ENCODE results near the gene DHX57.
A peak's percentile ranks its signal among the peaks of the same experiment; 100 is the strongest.
"Not testable (repeated sequence)": the region's sequence is repeated elsewhere in the genome, so short reads cannot be mapped to it uniquely, and the experiment has no call there.

Gene DHX57

DNA sequence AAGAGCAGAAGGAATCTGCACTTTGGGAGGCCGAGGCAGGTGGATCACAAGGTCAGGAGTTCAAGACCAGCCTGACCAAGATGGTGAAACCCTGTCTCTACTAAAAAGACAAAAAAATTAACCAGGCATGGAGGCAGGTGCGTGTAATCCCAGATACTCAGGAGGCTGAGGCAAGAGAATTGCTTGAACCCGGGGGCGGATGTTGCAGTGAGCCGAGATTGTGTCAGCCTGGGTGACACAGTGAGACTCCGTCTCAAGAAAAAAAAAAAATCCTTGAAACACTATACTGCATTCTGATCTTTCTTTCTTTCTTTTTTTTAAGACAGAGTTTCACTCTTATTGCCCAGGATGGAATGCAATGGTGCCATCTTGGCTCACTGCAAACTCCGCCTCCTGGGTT is 80.7 kb downstream of the DHX57 start:
- DNase-seq, result not testable (repeated sequence)

DNA sequence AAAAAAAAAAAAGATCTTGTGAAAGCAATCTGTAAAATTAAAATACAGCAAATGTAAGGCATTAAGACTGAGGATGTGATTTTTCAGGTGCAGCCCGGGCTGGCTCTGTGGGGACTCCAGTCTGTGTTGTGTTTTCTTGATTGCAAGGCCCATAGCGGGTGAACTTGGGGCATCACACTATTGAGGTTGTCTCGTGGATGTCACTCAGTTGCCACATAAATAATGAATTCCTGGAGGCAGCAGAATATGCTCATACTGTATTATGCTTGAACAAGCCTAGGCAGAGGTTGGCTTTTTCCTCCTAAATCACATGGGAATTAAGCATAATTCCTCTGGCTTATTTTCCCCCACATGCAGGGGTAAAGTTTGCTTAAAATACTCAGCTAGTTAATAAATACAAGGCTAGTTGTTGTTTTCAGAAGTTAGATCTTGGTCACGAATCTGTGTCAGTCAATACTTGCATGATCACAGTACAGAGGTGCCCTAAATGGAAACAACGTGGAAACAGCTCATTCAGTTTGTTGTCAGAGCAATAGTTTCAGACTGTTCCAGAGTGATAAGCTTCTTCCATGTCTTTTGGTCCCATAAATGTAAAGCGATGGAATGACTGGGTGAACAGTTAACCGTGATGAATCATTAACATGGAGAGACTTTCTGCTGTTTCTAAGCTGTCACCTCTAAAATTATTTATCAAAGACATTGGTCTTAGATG is 81.3 kb downstream of the DHX57 start:
- DNase-seq, result no peak

DNA sequence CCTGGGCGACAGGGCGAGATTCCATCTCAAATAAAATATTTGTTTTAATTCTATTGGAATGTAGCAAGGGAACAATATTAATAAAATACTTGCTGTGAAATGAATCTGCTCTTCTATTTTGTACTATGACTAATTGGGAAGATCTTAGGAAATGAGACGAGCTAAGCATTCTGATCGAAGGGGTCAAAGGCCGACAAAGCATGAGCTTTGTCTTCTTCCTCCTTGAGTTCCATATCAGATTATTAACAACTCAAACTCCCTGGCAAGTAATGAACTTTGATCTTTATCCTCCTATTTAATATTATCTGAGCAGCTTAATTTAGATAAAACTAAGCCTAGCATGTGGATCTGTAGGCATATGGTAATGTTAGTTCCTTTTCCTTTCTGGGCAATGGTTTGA is 82.2 kb downstream of the DHX57 start:
- DNase-seq, result no peak

DNA sequence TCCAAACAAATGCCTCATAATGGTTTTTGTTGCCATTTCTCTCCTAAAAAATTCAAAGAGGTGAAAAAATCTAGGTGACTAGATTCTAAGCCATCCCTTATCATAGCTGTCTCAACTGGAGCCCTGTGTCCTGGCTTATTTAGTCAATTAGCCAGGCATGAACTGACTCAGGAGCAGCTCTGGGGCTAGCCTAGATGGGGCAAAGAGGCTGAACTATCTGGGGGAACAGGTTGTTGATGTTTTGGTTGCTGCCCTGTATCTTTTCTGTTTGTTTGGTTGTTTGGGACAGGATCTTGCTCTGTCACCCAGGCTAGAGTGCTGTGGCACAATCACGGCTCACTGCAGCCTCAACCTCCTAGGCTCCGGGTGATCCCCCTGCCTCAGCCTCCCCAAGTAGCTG is 83.0 kb downstream of the DHX57 start:
- no peak for DNase-seq

DNA sequence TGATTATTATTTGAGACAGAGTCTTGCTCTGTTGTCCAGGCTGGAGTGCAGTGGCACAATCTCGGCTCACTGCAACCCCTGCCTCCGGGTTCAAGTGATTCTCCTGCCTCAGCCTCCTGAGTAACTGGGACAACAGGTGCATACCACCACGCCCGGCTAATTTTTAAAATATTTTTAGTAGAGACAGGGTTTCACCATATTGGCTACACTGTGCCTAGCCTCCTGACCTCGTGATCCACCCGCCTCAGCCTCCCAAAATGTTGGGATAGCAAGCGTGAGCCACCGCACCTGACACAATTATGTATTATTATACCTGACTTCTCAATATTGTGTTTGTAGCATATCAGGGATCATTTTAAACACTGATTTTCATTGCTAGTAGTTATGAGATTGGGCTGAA is 83.4 kb downstream of the DHX57 start:
- not testable (repeated sequence) for DNase-seq

DNA sequence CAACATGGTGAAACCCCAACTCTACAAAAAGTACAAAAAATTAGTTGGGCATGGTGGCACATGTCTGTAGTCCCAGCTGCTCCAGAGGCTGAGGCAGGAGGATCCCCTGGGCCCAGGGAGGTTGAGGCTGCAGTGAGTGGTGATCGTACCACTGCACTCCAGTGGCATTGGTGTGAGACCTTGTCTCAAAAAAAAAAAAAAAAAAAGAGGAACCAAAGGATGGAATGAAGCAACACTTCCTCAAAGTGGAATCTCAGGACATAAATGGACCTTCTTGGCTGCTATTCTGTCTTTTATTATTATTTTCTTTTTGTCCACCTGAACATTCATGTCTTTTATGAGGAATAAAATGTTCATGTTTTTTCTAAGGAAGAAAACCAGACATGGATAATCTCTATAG is 84.0 kb downstream of the DHX57 start:
- peak; percentile 70 for DNase-seq

DNA sequence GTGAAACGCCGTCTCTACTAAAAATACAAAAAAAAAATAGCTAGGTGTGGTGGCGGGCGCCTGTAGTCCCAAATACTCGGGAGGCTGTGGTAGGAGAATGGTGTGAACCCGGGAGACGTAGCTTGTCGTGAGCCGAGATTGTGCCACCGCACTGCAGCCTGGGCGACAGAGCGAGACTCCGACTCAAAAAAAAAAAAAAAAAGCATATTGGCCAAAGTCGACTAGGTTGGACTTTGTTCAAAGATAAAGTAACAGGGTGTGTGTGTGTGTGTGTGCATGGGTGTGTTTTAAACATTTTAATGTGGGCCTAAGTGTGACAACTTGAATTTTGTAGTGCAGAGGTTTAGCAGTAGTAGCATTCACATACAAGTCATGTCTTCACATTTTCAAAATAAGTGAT is 86.0 kb downstream of the DHX57 start:
- no peak for DNase-seq

DNA sequence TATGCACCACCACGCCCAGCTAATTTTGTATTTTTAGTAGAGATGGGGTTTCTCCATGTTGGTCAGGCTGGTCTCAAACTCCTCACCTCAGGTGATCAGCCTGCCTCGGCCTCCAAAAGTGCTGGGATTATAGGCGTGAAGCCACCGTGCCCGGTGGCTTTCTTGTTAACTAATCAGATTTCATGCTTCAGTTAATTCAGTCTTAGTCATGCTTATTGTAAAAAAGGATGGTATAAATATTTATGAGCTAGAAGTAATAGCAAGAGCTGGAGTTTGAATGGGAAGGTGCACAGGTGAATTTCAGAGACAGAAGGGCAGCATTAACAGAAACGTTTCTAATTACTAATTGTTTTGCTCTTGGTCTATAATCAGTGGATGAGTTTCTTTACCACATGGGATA is 87.4 kb downstream of the DHX57 start:
- DNase-seq, result no peak

DNA sequence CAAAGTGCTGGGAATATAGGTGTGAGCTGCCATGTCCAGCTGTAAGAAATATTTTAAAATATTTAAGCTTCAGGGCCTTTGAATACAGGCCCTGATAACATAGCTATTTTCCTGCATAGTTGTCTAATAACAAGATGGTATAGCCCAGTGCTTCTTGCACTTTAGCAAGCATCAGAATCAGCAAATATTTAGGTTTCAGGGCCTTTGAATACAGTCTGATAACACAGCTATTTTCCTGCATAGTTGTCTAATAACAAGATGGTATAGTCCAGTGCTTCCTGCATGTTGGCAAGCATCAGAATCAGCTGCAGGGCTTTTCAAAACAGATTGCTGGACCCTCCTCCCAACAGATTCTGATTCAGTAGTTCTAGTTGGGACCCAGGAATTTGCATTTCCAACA is 92.1 kb downstream of the DHX57 start:
- DNase-seq, result no peak

DNA sequence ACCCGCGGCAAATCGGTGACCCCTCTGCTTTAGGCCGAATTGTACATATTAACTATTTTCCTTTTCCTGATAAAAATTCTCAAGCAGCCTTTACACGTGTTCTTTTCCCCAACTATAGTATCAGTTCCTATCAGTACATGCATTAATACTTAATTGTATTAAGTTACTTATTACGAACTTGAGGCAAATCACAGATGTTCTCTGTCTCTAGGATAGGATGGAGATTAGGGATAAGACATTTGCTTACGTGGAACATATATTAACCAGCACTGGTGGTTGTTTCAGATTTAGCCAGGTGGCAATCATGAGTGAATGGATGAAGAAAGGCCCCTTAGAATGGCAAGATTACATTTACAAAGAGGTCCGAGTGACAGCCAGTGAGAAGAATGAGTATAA is 97.0 kb downstream of the DHX57 start:
- DNase-seq, result no peak

DNA sequence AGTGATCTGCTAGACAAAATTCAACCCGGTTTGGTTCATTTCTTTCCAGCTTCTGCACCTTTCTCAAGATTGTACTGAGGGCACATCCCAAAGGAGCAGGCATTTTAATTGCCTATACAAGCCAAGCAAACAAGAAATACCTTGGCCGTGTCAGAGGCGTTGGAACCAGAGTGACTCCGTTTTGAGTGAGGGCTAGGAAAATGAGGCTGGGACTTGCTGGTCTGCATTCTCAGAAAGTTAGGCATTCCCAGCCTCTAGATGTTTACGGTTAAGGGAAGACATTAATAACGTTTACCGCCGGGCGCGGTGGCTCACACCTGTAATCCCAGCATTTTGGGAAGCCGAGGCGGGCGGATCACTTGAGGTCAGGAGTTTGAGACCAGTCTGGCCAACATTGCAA is 99.2 kb downstream of the DHX57 start:
- no peak for DNase-seq

DNA sequence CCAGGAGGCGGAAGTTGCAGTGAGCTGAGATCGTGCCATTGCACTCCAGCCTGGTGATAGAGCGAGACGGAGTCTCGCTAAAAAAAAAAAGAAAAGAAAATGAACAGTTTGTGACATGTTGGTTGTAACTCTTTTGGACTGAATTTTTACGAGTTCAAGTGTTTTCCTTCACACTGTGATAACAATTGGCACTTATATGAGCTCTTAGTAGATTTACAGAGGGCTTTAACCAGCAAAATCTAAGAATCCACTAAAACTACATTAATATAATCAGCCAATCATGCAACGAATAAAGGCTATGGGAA is 99.9 kb downstream of the DHX57 start:
- no peak for DNase-seq

DNA sequence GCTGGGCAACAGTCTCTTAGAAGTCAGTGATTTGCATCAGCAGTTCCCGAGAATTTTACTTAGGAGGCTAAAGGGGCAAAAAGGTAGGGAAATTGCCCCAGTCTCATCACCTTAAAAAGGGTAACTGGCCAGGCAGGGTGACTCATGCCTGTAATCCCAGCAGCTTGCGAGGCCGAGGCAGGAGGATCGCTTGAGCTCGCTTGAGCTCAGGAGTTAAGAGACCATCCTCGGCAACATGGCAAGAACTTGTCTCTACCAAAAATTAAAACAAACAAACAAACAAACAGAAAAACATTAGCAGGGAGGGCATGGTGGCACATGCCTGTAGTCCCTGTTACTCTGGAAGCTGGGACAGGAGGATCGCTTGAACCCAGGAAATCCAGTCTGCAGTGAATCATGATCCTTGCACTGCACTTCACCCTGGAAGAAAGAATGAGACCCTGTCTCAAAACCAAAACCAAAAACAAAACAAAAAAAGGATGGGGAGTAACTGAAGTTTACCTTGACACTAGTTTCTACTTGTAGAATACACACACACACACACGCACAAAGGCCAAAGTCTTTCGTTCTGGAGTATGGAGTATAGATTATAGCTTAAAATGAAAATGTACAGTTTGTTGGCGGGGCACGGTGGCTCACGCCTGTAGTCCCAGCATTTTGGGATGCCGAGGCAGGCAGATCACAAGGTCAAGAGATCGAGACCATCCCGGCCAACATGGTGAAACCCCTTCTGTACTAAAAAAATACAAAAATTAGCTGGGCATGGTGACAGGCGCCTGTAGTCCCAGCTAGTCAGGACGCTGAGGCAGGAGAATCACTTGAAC is 100.4 kb downstream of the DHX57 start:
- DNase-seq, result no peak

DNA sequence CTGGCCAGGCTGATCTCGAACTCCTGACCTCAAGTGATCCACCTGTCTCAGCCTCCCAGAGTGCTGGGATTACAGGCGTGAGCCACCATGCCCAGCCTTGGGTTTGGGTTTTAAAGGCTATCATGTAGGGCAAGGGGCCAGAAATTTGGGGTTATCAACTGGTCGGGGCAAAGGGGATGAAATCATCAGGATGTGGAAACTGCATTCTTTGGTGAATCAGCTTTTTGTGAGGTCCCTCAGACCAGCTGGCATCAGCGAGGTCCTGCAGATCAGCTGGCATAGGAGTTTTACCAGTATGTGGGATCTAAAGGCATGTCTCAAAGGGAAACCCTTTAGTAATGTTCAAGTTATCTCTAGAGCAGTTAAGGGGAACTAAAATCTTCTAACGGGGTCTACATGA is 104.1 kb downstream of the DHX57 start:
- DNase-seq, result peak; percentile 7

DNA sequence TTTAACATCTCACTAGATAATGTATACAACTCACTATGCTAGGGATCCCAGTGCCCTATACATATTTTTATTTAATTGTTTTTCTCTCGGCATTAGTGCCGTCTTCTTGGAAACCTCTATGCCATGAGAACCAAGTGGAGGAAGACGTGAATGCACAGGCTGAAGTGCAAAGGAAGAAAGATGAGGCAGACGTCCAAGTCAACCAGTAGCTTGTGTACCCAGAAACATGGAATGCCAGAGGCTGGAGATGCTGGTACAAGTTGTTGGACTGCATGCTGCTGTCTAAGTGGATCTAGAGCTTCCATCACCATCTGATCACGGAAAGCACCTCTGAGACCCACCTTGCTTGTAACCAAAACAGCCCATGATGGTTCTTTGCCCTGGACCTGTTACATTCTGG is 110.2 kb downstream of the DHX57 start:
- DNase-seq, result no peak

DNA sequence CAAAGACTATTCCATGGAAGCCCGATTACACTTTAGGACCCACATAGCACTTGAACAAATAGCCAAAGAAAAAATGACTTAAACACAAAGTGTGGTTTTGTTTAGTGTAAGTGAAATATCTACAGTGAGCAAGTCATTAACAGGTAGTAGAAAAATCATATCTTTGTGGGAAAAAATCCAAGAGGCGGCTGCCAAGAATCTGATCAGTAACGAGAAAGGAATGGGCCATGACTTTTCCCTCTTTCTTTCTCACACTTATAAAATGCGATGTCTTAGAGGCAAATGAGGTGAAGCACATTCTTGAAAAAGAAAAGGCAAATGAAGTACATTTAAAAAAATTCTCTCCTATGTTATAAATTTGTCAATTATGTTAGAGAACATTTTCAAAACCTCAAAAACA is 110.6 kb downstream of the DHX57 start:
- no peak for DNase-seq

DNA sequence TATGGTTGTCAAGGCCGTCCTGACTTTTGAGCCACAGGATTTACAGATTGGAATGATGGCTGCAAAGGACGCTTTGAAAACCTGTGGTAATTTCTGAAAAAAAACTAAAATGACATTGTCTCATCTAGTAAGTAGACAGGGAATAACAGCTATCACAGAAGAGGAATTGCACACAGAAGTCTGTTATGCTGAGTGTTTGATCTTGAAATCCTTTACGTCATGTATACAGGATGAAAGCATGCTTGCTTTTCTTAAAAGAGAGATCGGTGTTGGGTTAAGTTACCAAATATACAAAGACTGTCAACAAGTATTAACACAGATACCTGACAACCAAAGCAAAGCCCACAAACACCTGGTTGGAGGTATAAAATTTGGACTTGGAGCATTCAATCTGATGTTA is 112.0 kb downstream of the DHX57 start:
- DNase-seq, result no peak

DNA sequence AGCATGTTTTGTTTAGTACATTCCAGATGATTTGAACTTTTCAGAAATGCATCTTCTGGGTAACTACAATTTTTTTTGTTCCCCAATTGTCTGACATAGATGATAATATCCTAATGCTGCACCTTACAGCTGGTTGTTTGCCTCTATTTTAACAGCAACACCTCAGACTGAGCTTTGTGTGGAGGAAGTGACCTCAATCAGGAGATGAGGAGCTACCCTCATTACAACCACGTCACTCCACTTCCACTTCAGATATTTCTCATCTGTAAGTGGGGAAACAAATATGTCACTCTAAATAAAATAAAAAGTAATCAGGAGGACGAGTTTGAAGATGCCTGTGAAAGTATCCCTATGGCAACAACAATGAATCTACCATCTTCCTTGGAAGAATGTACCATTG is 112.5 kb downstream of the DHX57 start:
- no peak for DNase-seq

DNA sequence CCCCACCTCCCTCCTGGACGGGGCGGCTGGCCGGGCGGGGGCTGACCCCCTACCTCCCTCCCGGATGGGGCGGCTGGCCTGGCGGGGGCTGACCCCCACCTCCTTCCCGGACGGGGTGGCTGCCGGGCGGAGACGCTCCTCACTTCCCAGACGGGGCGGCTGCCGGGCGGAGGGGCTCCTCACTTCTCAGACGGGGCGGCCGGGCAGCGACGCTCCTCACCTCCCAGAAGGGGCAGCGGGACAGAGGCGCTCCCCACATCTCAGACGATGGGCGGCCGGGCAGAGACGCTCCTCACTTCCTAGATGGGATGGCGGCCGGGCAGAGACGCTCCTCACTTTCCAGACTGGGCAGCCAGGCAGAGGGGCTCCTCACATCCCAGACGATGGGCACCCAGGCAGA is 119.8 kb downstream of the DHX57 start:
- DNase-seq, result not testable (repeated sequence)

DNA sequence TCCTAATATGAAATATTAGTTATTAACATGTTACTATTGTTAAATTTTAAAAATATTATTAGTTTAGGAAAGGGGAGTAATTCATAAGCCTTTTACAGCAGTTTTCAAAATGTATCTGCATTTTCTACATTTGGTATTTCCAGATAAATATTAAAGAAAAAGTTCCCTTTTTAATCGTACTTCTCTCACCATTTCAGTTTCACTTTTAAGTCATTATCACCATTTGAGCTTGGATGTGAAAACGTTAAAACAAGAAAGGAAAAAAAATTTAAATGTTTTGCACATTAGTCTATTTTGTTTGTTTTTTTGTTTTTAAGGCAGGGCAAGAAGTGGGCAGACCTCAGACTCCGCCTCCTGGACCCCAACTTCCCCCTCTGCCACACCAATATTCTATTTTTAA is 121.2 kb downstream of the DHX57 start:
- DNase-seq, result no peak

DNA sequence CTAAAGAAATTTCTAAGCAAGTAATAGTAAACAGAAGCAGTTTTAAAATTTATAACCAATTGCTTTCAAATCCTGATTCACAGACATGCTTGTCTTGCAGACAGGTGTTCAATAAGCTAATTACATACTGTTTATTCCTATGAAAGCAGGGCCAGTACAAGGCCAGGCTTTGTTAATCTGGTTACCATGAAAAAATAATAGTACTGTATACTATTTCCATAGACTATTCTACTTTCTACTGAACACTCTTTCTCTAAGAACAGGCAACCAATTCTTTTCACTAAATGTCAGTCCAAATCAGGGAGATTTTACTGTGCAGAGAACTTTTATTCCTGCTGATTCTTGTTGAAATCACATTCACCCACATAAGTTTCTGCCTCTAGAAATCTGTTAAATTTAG is 121.7 kb downstream of the DHX57 start:
- DNase-seq, result no peak

DNA sequence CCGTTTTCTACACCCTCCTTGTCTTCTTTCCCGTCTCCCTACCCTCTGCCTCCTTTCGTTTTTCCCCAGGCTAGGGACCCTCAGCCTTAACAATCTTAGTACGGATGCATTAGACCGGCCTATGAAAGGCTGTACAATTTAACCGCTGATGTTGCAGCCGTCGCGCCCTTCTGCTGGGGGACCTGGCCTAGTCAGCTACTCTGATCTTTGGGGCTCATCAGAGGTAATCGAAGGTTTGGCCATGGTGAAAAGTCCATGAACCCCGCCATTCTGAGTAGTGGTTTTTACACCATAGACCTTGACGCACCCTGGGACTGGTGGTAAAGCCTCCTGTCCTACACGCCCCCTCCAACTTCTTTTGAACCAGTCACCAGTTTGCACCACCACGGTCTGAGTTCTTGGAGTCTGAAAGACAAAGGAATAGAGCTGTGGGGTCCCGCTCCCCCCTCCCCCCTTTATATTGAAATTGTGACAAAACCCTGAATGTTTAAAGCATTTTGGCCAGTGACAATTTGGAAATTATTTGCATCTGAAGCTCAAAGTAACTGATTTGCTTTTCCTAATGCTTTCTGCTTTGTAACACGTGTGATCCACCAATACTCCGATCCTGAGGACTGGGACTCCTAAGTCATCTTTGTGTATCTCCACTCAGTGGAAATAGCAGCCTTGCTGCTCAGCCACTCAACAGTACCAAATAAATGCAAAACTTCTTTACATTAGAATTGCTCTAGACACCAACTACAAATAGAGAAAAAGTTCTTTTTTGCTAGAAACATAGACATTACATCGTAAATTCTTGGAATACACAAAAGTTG is 123.9 kb downstream of the DHX57 start:
- peak; percentile 29 for DNase-seq

DNA sequence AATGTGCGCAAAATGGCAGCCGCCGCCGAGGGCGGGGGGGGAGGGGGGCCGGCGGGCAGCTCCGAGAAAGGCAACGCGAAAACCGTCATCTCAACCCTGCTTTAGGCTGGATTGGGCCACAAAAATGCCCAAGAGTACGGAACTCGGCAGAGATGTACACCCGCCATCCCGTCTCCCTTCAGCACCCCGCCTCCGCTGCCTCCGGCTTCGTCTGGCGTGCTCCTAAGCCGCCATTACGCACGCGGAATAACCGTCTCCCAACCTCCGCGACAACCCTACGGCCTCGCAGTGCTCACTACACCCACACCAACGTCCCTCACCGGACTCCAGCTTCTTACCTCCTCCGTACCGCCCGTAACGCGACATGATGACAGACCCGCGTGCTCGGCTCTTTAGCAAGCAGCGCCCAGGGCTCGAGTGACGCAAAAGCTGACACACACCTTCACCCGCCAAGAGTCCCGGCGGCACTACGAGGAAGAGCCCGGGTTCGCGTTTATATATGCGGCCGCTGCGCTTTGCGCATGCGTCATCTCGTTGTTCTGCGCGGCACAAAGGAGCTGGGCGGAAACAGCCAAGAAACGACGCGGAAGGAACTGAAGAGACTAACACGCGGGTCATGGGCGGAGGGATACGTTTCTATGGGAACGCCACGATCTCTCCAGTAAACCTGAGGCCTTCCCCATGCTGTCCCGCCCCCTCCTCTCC is 124.7 kb downstream of the DHX57 start, which contains the start of gene SRSF7:
Gene SRSF7 (minus strand): TSS at position 471 of the 705 bp plus-strand sequence. CDS start 105 bp downstream, at position 366.
- DNase-seq, result peak; percentile 97
